H1 (cell line): ENCODE results near the gene AGO3. TPM values are rescaled to one million over a fixed set of nuclear protein-coding genes. Genes with fewer than 3 reads are reported as not detected.

ENCODE experiments used
- CTCF ChIA-PET: fragments of 300-600 bp; sonication (Branson Sonifier 250); formaldehyde crosslinking; loops from one replicate; lab custom pipeline; 2021; ENCODE audit not compliant: partially characterized antibody; lab: Charles Lee
- POLR2A ChIA-PET: fragments of 300-600 bp; sonication (Branson Sonifier 250); formaldehyde crosslinking; loops from one replicate; lab custom pipeline; 2021; ENCODE audit warnings: inconsistent platforms; ENCODE audit not compliant: partially characterized antibody; lab: Charles Lee
- DNase-seq, 2 experiments: peaks; one replicate each; pipeline versions ENCODE4 v3.0.0 to v3.0.0-alpha.2; 2010 to 2022; ENCODE audit warnings: low spot score in 2 of 2, low read depth in 1 of 2, mixed read lengths in 1 of 2
- FAIRE-seq: peaks from 2 replicates; lab custom pipeline; 2011; peaks lifted over from hg19 to GRCh38; lab: Jason Lieb, UNC
- H2AFZ ChIP-seq: 2 replicates; pipeline ENCODE4 v1.8.1; 2012; ENCODE audit warnings: low read length, inconsistent platforms
- H2AK5ac ChIP-seq: 2 replicates; pipeline ENCODE4 v1.6.1; 2013; ENCODE audit warnings: low read depth, low read length
- H2BK120ac ChIP-seq: replicated peaks from 2 replicates; pipeline ENCODE3; 2013; ENCODE audit warnings: low read depth, low read length, inconsistent platforms
- H2BK12ac ChIP-seq: 2 replicates; pipeline ENCODE4 v1.6.1; 2013; ENCODE audit warnings: low read depth, low read length
- H2BK15ac ChIP-seq: 2 replicates; pipeline ENCODE4 v1.6.1; 2013; ENCODE audit warnings: low read length
- H2BK20ac ChIP-seq: 2 replicates; pipeline ENCODE4 v1.6.1; 2013; ENCODE audit warnings: low read length
- H2BK5ac ChIP-seq: 2 replicates; pipeline ENCODE4 v1.6.1; 2013; ENCODE audit warnings: low read depth, low read length
- H3K14ac ChIP-seq: 2 replicates; pipeline ENCODE4 v1.6.1; 2013; ENCODE audit warnings: inconsistent platforms; ENCODE audit not compliant: insufficient read length
- H3K18ac ChIP-seq: 2 replicates; pipeline ENCODE4 v1.6.1; 2013; ENCODE audit warnings: low read length; ENCODE audit errors: extremely low read depth
- H3K23ac ChIP-seq: 2 replicates; pipeline ENCODE4 v1.6.1; 2013; ENCODE audit warnings: inconsistent platforms; ENCODE audit not compliant: insufficient read length
- H3K23me2 ChIP-seq: 2 replicates; pipeline ENCODE4 v1.6.1; 2013; ENCODE audit warnings: low read depth, low read length
- H3K27ac ChIP-seq: 2 replicates; pipeline ENCODE4 v1.6.1; 2011; ENCODE audit warnings: low read depth, low read length, inconsistent platforms
- H3K27me3 ChIP-seq, 4 experiments: replicated peaks in 1 of 4; 1 replicate in 1 of 4; 2 replicates in 3 of 4; pipeline versions ENCODE4 v1.6.1 to v1.8.1; 2011 to 2013; ENCODE audit warnings: low read length in 3 of 4, mild to moderate bottlenecking in 3 of 4, inconsistent platforms in 2 of 4, mixed read lengths in 2 of 4, moderate library complexity in 1 of 4; ENCODE audit not compliant: control insufficient read depth in 3 of 4, insufficient read depth in 3 of 4; ENCODE audit errors: extremely low read depth in 1 of 4
- H3K36me3 ChIP-seq, 4 experiments: 2 replicates each; pipeline versions ENCODE4 v1.6.1 to v1.8.1; 2011 to 2013; ENCODE audit warnings: mild to moderate bottlenecking in 4 of 4, low read length in 3 of 4, moderate library complexity in 2 of 4, control low read depth in 1 of 4, inconsistent platforms in 1 of 4; ENCODE audit not compliant: insufficient read depth in 4 of 4, control insufficient read depth in 2 of 4
- H3K4ac ChIP-seq: replicated peaks from 2 replicates; pipeline ENCODE3; 2013; ENCODE audit warnings: low read length, low read depth, mixed read lengths, inconsistent platforms; ENCODE audit not compliant: insufficient read length
- H3K4me1 ChIP-seq, 4 experiments: replicated peaks in 1 of 4; 1 replicate in 1 of 4; 2 replicates in 3 of 4; pipeline versions ENCODE4 v1.6.1 to v1.8.1; 2011 to 2013; ENCODE audit warnings: low read length in 3 of 4, inconsistent platforms in 2 of 4, mixed read lengths in 1 of 4; ENCODE audit not compliant: insufficient read depth in 4 of 4, control insufficient read depth in 3 of 4
- H3K4me2 ChIP-seq, 2 experiments: 2 replicates each; pipeline versions ENCODE4 v1.6.1 to v1.8.1; 2011 to 2013; ENCODE audit warnings: low read depth in 2 of 2, low read length in 2 of 2, control low read depth in 1 of 2, inconsistent platforms in 1 of 2, mild to moderate bottlenecking in 1 of 2; ENCODE audit not compliant: insufficient read depth in 1 of 2
- H3K4me3 ChIP-seq, 4 experiments: fragments of 200-600, 300-600 bp in 1 of 4; sonication (generic), shearing (Covaris generic), sonication (Bioruptor Twin) in 1 of 4; 2 replicates each; pipeline versions ENCODE4 v1.5.1 to v1.8.1; 2011 to 2016; ENCODE audit warnings: low read length in 4 of 4, low read depth in 3 of 4, control low read depth in 2 of 4, inconsistent platforms in 2 of 4, mild to moderate bottlenecking in 2 of 4, mixed read lengths in 1 of 4, moderate library complexity in 1 of 4; ENCODE audit not compliant: insufficient read depth in 2 of 4; ENCODE audit errors: extremely low read depth in 1 of 4
- H3K56ac ChIP-seq: replicated peaks from 2 replicates; pipeline ENCODE3; 2013; ENCODE audit warnings: low read depth, mild to moderate bottlenecking, mixed read lengths, low read length, inconsistent platforms; ENCODE audit not compliant: insufficient read length
- H3K79me1 ChIP-seq: 2 replicates; pipeline ENCODE4 v1.6.1; 2013; ENCODE audit warnings: low read depth, low read length, control low read depth
- H3K79me2 ChIP-seq, 2 experiments: 2 replicates each; pipeline versions ENCODE4 v1.6.1 to v1.8.1; 2012 to 2013; ENCODE audit warnings: low read length in 2 of 2, mild to moderate bottlenecking in 2 of 2, inconsistent platforms in 1 of 2; ENCODE audit not compliant: insufficient read depth in 2 of 2, control insufficient read depth in 1 of 2
- H3K9ac ChIP-seq, 4 experiments: replicated peaks in 1 of 4; 1 replicate in 1 of 4; 2 replicates in 3 of 4; pipeline versions ENCODE4 v1.6.1 to v1.8.1; 2011 to 2013; ENCODE audit warnings: low read depth in 3 of 4, low read length in 3 of 4, control low read depth in 2 of 4, mild to moderate bottlenecking in 2 of 4, moderate library complexity in 2 of 4, inconsistent platforms in 1 of 4; ENCODE audit errors: extremely low read depth in 1 of 4
- H3K9me3 ChIP-seq, 2 experiments: 2 replicates each; pipeline versions ENCODE4 v1.6.1 to v1.8.1; 2012 to 2013; ENCODE audit warnings: mild to moderate bottlenecking in 2 of 2, moderate library complexity in 2 of 2, control low read depth in 1 of 2, inconsistent platforms in 1 of 2, low read depth in 1 of 2, low read length in 1 of 2, mixed read lengths in 1 of 2; ENCODE audit not compliant: insufficient read depth in 2 of 2
- H4K20me1 ChIP-seq, 2 experiments: replicated peaks in 1 of 2; 2 replicates each; pipeline versions ENCODE3 to v1.8.1; 2011 to 2013; ENCODE audit warnings: inconsistent platforms in 2 of 2, low read length in 2 of 2, mild to moderate bottlenecking in 1 of 2; ENCODE audit not compliant: insufficient read depth in 2 of 2, control insufficient read depth in 1 of 2
- H4K5ac ChIP-seq: 2 replicates; pipeline ENCODE4 v1.6.1; 2013; ENCODE audit warnings: low read length, low read depth, mixed read lengths, inconsistent platforms; ENCODE audit not compliant: insufficient read length
- H4K8ac ChIP-seq: 2 replicates; pipeline ENCODE4 v1.8.0; 2013; ENCODE audit warnings: mild to moderate bottlenecking, moderate library complexity, low read length, inconsistent platforms; ENCODE audit not compliant: insufficient read depth; ENCODE audit errors: extremely low read depth
- H4K91ac ChIP-seq: replicated peaks from 2 replicates; pipeline ENCODE3; 2013; ENCODE audit warnings: low read length, mixed read lengths, inconsistent platforms; ENCODE audit not compliant: insufficient read length
- FOSL1 ChIP-seq: IDR thresholded peaks from 2 replicates; pipeline ENCODE4 v1.6.1; 2011; ENCODE audit warnings: mild to moderate bottlenecking, low read depth, low read length, moderate library complexity; ENCODE audit not compliant: insufficient read depth
- NANOG ChIP-seq: IDR thresholded peaks from 2 replicates; pipeline ENCODE4 v1.6.1; 2011; ENCODE audit warnings: low read length, low read depth, mild to moderate bottlenecking, inconsistent platforms; ENCODE audit not compliant: insufficient read depth, poor library complexity, severe bottlenecking
- RBBP5 ChIP-seq: IDR thresholded peaks from 2 replicates; pipeline ENCODE4 v1.7.1; 2012; ENCODE audit warnings: low read depth, mild to moderate bottlenecking, inconsistent platforms, low read length, moderate library complexity, borderline replicate concordance
- RXRA ChIP-seq: IDR thresholded peaks from 2 replicates; pipeline ENCODE4 v1.6.1; 2011; ENCODE audit warnings: low read depth, mild to moderate bottlenecking, low read length, moderate library complexity; ENCODE audit not compliant: insufficient read depth
- SIN3A ChIP-seq, 2 experiments: IDR thresholded peaks in 1 of 2; conservative IDR thresholded peaks in 1 of 2; 2 replicates each; pipeline ENCODE4 v1.6.1; 2011 to 2012; ENCODE audit warnings: low read length in 2 of 2, improper control_type of control experiment in 1 of 2, low read depth in 1 of 2, mild to moderate bottlenecking in 1 of 2
- SIRT6 ChIP-seq: IDR thresholded peaks from one replicate; pipeline ENCODE4 v1.7.1; 2012; ENCODE audit warnings: low read length, inconsistent platforms
- TBP ChIP-seq: IDR thresholded peaks from 2 replicates; pipeline ENCODE4 v1.6.1; 2011; ENCODE audit warnings: low read depth, low read length, improper control_type of control experiment
- TEAD4 ChIP-seq: IDR thresholded peaks from 2 replicates; pipeline ENCODE4 v1.6.1; 2012; ENCODE audit warnings: low read depth, low read length, inconsistent platforms, mixed read lengths
- WGBS, 2 experiments: shearing (Covaris generic) in 1 of 2; methylation state at CpG; one replicate each; pipeline versions ENCODE4 v1.1.6 to v1.1.7; 2013 to 2015; ENCODE audit warnings: low lambda C conversion rate in 2 of 2, mixed read lengths in 2 of 2, inconsistent platforms in 1 of 2, low coverage in 1 of 2, missing lambda C conversion rate in 1 of 2; ENCODE audit not compliant: insufficient replicate concordance in 2 of 2, insufficient coverage in 1 of 2, insufficient read length in 1 of 2; ENCODE audit errors: extremely low coverage in 1 of 2, missing lambda C conversion rate in 1 of 2; 5-methylcytosine and 5-hydroxymethylcytosine counted together
- polyA plus RNA-seq, 7 experiments: library from polyadenylated mRNA; depleted of rRNA in 3 of 7; stranded (reverse) in 5 of 7; unstranded in 2 of 7; fragments of >200 nt in 5 of 7; fragments of 200-250 nt in 2 of 7; gene quantifications; 1 replicate in 5 of 7; 2 replicates in 1 of 7; 4 replicates in 1 of 7; pipeline versions ENCODE4 v1.2.1 to v1.2.3, GENCODE V29; 2011 to 2013; ENCODE audit warnings: missing spikeins in 2 of 7, mixed read lengths in 2 of 7
- total RNA-seq: library from RNA; stranded (reverse); fragmentation: NEBNext Ultra II Directional; extraction: Animal tissue kit (Norgen Biotek cat#: 25700); gene quantifications from 2 replicates; pipeline ENCODE4 v1.2.1, GENCODE V29; 2021
- TF ChIP-seq, protein P1 (sequence below): IDR thresholded peaks from 2 replicates; pipeline ENCODE4 v1.6.1; 2011; ENCODE audit warnings: low read depth, mild to moderate bottlenecking, low read length; ENCODE audit not compliant: insufficient read depth

Gene AGO3
- total and polyA plus RNA-seq, 2 of the 8 experiments (the other 6 are each of a cell fraction or from before 2014, with no cell fraction given) = 10.7 to 26.4 TPM

DNA sequence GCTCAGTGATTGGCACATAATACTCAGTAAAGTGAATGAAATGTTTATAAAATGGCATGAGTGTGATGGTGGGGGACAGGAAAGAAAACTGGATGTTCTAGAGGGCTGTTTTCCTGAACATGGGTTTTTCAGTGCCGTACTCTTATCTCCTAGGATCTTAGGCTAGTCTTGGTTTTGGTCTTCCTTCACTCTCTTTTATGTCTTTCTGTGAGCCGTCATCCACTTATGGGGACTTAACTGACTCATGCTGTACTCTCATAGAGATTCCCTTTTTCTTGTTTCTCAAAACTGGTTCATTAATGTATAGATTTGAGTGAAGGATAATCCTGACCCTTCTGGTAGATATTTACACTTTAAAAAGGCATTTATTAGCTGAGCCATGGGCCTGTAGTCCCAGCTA lies 16.6 kb downstream of the AGO3 start:
- Histone ChIP-seq H4K5ac (no peak overlapping the region), H3K27ac (no peak overlapping the region), H3K9ac (no peak overlapping the region), H4K91ac (no peak overlapping the region), H3K4ac (no peak overlapping the region), H3K23me2 (no peaks in the 10 kb centered on the region), H3K36me3 (no peaks in the 10 kb centered on the region; a peak in 1 of 8 replicates), H2BK20ac (no peak overlapping the region), H2AFZ (no peak overlapping the region), H3K27me3 (no peaks in the 10 kb centered on the region), H2BK120ac (no peak overlapping the region), H3K79me2 (peaks cover 0 to 31% of the 10 kb centered on the region in 2 experiments; a peak in 2 of 4 replicates), H2AK5ac (no peak overlapping the region), H3K56ac (no peak overlapping the region), H3K9me3 (no peaks in the 10 kb centered on the region), H2BK5ac (no peak overlapping the region), H3K14ac (no peak overlapping the region), H2BK15ac (no peak overlapping the region), H3K79me1 (peaks cover 4% of the 10 kb centered on the region), H3K18ac (no peak overlapping the region), H3K23ac (no peak overlapping the region), H3K4me3 (no peak overlapping the region), H2BK12ac (no peak overlapping the region), H4K20me1 (no peaks in the 10 kb centered on the region), H3K4me2 (no peak overlapping the region), H3K4me1 (peaks cover 0 to 3% (median 0%) of the 10 kb centered on the region in 4 experiments; a peak in 1 of 7 replicates), H4K8ac (no peak overlapping the region)
- WGBS, 2 experiments = 81% methylated on average over 2 of the region's 2 CpGs; no CpG with 5 or more reads in 1 of the 2 experiments
- DNase-seq = no peak
- ChIA-PET POLR2A (no interaction called here), CTCF (no interaction called here)
- FAIRE-seq = no peak
- no peak for TF ChIP-seq RBBP5
- TF ChIP-seq, protein P1, sequence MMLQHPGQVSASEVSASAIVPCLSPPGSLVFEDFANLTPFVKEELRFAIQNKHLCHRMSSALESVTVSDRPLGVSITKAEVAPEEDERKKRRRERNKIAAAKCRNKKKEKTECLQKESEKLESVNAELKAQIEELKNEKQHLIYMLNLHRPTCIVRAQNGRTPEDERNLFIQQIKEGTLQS = no peak
- TF ChIP-seq RXRA = no peak
- no peak for TF ChIP-seq NANOG
- no peak for TF ChIP-seq FOSL1
- TF ChIP-seq SIRT6 = no peak
- TF ChIP-seq TEAD4 = no peak
- TF ChIP-seq SIN3A (conservative IDR thresholded peaks at IDR 0.05 in 1 of 2, IDR thresholded peaks at IDR 0.05 in 1 of 2; ENCODE audit: low read depth in 1 of 2, low read length in 2 of 2) = no peak
- TF ChIP-seq TBP = no peak
